Upper lobe of right lung (tissue), 1 donor: ENCODE results near the gene SYT13. TPM values are rescaled to one million over a fixed set of nuclear protein-coding genes. Genes with fewer than 3 reads are reported as not detected.

ENCODE experiments used
- ATAC-seq: fragments of 200-7000 bp; cut with Tn5 transposase; one replicate; pipeline ENCODE4 v1.9.1; 2020; ENCODE audit warnings: mild to moderate bottlenecking, moderate library complexity
- DNase-seq: peaks from one replicate; pipeline ENCODE4 v3.0.0-alpha.2; 2020
- H3K27ac ChIP-seq: fragments of 200-600 bp; one replicate; pipeline ENCODE4 v1.8.0; 2022
- H3K27me3 ChIP-seq: fragments of 200-600 bp; one replicate; pipeline ENCODE4 v1.8.0; 2022; ENCODE audit warnings: mild to moderate bottlenecking
- H3K36me3 ChIP-seq: fragments of 200-600 bp; one replicate; pipeline ENCODE4 v1.8.0; 2022
- H3K4me1 ChIP-seq: fragments of 200-600 bp; one replicate; pipeline ENCODE4 v1.8.0; 2022
- H3K4me3 ChIP-seq: fragments of 200-600 bp; one replicate; pipeline ENCODE4 v1.8.0; 2022; ENCODE audit warnings: mild to moderate bottlenecking
- H3K9me3 ChIP-seq: fragments of 200-600 bp; one replicate; pipeline ENCODE4 v1.8.0; 2022
- intact Hi-C: fragments of 100-400 bp; cut with DNase I; formaldehyde crosslinking; loops from one replicate; pipeline ENCODE4 v1.11.0; 2022
- total RNA-seq: library from RNA; stranded (reverse); fragmentation: NEBNext Ultra II Directional; extraction: Animal tissue kit (Norgen Biotek cat#: 25700); gene quantifications from one replicate; pipeline ENCODE4 v1.2.1, GENCODE V29; 2021
- TF ChIP-seq, protein P1 (sequence below): fragments of 200-600 bp; IDR thresholded peaks from one replicate; pipeline ENCODE4 v1.8.0; 2022; ENCODE audit warnings: antibody characterized with exemption
- donor health status: DM: no; HTN: yes; CAD: no; lungs with severe emphysema.

Gene SYT13
- total RNA-seq, 1 donor from 2014 or later: not detected

- Histone ChIP-seq H3K27me3 (no peaks in the 10 kb centered on the region), H3K27ac (no peak overlapping the region), H3K4me3 (no peak overlapping the region), H3K9me3 (no peaks in the 10 kb centered on the region), H3K4me1 (peaks cover 4% of the 10 kb centered on the region), H3K36me3 (no peaks in the 10 kb centered on the region)
- TF ChIP-seq, protein P1, sequence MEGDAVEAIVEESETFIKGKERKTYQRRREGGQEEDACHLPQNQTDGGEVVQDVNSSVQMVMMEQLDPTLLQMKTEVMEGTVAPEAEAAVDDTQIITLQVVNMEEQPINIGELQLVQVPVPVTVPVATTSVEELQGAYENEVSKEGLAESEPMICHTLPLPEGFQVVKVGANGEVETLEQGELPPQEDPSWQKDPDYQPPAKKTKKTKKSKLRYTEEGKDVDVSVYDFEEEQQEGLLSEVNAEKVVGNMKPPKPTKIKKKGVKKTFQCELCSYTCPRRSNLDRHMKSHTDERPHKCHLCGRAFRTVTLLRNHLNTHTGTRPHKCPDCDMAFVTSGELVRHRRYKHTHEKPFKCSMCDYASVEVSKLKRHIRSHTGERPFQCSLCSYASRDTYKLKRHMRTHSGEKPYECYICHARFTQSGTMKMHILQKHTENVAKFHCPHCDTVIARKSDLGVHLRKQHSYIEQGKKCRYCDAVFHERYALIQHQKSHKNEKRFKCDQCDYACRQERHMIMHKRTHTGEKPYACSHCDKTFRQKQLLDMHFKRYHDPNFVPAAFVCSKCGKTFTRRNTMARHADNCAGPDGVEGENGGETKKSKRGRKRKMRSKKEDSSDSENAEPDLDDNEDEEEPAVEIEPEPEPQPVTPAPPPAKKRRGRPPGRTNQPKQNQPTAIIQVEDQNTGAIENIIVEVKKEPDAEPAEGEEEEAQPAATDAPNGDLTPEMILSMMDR: no peak
- DNase-seq (no peak), ATAC-seq (no peak)
- intact Hi-C loops: no loop called here
These were observed 19.9 kb upstream of the SYT13 start for GRCh38 chr11:45305874-45306623.

DNA sequence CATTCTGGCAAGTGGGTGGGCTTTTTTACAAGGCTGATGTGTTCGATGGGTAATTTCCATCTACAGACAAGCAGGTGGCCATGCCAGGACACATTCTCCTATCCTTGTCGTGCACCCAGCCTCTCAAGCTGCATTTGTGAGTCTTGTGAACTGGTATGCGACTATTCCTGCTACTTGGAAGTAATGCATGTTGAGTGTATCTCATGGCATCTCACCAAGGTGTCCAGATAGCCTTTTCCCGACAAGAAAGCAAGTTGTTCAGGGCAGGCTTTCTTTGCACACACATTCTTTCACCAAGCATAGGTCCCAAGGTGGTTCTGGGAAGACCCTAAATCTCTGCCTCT is 18.8 kb upstream of the SYT13 start:
- Histone ChIP-seq H3K36me3 (no peaks in the 10 kb centered on the region), H3K27me3 (no peaks in the 10 kb centered on the region), H3K4me1 (peaks cover 4% of the 10 kb centered on the region), H3K4me3 (no peak overlapping the region), H3K9me3 (no peaks in the 10 kb centered on the region), H3K27ac (no peak overlapping the region)
- ATAC-seq (no peak), DNase-seq (no peak)
- intact Hi-C loops: no loop called here
- TF ChIP-seq, protein P1: no peak

DNA sequence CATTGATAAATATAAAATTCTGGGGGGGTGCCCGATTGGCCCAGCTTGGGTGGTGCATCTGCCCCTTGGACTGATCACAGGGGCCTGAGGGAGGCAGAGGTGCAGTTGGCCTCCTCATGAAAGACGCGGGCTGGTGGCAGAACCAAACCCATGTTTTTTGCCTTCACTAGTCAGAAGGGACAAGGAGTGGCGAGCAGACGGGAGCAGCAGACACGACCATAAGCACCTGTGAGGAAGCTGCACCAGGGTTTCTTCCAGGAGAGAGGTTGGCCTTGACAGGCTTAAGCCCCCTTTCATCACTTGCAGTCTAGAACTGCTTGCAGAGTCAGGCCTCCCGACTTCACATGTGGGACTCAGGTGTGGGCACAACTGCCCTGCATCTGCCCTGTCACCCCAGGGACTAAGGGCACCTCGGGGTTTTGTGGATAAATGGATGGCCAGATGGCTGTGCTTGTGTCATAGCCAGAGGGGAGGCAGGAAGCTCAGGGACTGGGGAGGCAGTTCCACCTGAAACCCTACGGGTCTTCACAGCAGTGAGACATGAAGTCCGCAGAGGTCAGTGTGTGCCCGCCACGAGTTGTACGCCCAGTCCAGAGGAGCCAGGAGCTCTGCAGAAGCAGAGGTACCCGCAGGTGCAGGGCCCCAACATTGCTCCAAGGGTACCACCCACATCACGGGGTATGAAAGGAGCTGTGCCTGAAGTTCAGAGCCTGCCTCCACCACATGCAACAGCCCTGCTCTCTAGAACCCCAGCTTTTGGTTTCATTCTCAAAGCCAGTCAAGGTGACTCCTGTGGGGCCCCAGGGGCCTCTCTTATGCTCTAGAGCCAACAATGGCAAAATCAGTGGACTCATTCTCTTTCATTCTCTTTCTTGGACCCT is 18.2 kb upstream of the SYT13 start:
- H3K27ac ChIP-seq: no peak overlapping the region
- no peaks in the 10 kb centered on the region for H3K9me3 ChIP-seq
- intact Hi-C loops: no loop called here
- no peak overlapping the region for H3K4me3 ChIP-seq
- H3K36me3 ChIP-seq: no peaks in the 10 kb centered on the region
- peaks cover 4% of the 10 kb centered on the region for H3K4me1 ChIP-seq
- DNase-seq (no peak), ATAC-seq (peak; percentile 25)
- TF ChIP-seq, protein P1: no peak
- H3K27me3 ChIP-seq: no peaks in the 10 kb centered on the region

DNA sequence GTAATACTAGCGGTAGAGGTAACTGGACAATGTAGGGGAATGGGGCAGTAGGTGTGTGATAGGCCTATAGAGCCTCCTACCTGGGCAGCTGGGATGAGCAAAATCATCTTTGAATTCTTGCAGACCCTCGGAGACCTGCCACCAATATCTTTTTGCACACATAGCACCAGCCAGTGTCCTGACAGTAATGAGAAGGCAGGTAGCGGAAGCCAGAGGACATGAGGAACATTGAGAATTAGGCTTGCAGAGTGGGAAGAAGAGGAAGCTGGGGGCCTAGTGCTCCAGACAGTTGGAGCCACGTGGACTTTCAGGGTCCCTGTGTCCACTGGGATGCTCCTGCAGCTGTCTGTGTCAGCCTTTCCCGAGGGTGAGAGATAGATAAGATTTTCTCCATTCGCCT is 17.2 kb upstream of the SYT13 start:
- Histone ChIP-seq H3K4me1 (peaks cover 4% of the 10 kb centered on the region), H3K9me3 (no peaks in the 10 kb centered on the region), H3K27ac (no peak overlapping the region), H3K27me3 (no peaks in the 10 kb centered on the region), H3K36me3 (no peaks in the 10 kb centered on the region), H3K4me3 (no peak overlapping the region)
- ATAC-seq: no peak
- no peak for DNase-seq
- TF ChIP-seq, protein P1: no peak
- intact Hi-C loops: no loop called here

DNA sequence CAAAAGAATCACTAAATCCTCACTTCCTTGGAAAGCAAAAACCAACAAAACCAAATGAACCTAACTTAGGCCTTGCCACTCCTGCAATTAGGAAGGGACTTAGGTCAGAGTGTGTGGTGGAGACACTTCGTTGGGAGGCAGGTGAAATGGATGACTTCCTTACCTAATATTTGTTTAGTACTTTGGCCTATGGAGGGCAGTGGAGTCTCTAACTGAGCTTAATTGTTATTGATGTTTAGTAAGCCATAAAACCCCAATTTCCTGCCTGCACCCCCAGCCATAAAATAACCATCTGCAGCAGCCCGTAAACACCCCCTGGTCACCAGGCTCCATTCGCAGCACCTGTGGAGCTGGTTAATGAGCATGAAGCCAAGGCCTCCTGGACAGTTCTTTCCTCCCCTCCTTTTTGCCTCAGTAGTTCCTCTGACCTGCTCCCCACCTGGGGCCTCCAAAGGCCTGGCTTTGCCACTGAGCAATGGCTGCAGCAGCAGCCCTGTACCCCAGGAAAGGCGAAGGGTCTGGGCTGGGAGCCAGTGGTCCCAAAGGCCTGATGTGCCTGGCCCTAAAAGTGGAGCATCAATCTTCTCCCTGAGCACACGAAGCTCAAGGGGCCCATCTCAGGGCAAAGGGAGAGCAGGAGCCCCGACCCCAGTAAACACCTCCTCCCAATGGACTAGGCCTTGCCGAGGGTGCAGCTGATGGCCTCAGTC is 15.6 kb upstream of the SYT13 start:
- H3K9me3 ChIP-seq: no peaks in the 10 kb centered on the region
- intact Hi-C loops: no loop called here
- no peaks in the 10 kb centered on the region for H3K4me1 ChIP-seq
- no peak overlapping the region for H3K27ac ChIP-seq
- DNase-seq: no peak
- no peak overlapping the region for H3K4me3 ChIP-seq
- ATAC-seq: no peak
- no peaks in the 10 kb centered on the region for H3K27me3 ChIP-seq
- H3K36me3 ChIP-seq: no peaks in the 10 kb centered on the region
- TF ChIP-seq, protein P1: no peak
